Neuronal stem cell (in vitro differentiated cells): ENCODE results near the gene FKBP7.

Source experiments
- DNase-seq: peaks from one replicate; pipeline ENCODE4 v3.0.0-alpha.2; 2013; ENCODE audit warnings: low spot score
- H2AFZ ChIP-seq: one replicate; pipeline ENCODE4 v1.6.1; 2013; ENCODE audit warnings: mild to moderate bottlenecking, low read length, inconsistent platforms
- H2AK5ac ChIP-seq: 2 replicates; pipeline ENCODE4 v1.6.1; 2013; ENCODE audit warnings: low read depth, mild to moderate bottlenecking, inconsistent platforms, low read length, moderate library complexity, mixed read lengths
- H2BK120ac ChIP-seq: 2 replicates; pipeline ENCODE4 v1.6.1; 2013; ENCODE audit warnings: low read depth, mild to moderate bottlenecking, inconsistent platforms, low read length, moderate library complexity, mixed read lengths
- H2BK12ac ChIP-seq: one replicate; pipeline ENCODE4 v1.6.1; 2013; ENCODE audit warnings: low read length, inconsistent platforms
- H2BK15ac ChIP-seq: 2 replicates; pipeline ENCODE4 v1.6.1; 2013; ENCODE audit warnings: mild to moderate bottlenecking, low read length, inconsistent platforms, mixed read lengths
- H2BK5ac ChIP-seq: one replicate; pipeline ENCODE4 v1.6.1; 2013; ENCODE audit warnings: inconsistent platforms, mild to moderate bottlenecking, low read length, moderate library complexity
- H3K14ac ChIP-seq: one replicate; pipeline ENCODE4 v1.6.1; 2013; ENCODE audit warnings: low read length, inconsistent platforms
- H3K18ac ChIP-seq: 2 replicates; pipeline ENCODE4 v1.6.1; 2013; ENCODE audit warnings: low read length, inconsistent platforms
- H3K23ac ChIP-seq: 2 replicates; pipeline ENCODE4 v1.6.1; 2013; ENCODE audit warnings: low read depth, mild to moderate bottlenecking, mixed read lengths, low read length, inconsistent platforms; ENCODE audit not compliant: poor library complexity
- H3K27ac ChIP-seq: replicated peaks from 3 replicates; pipeline ENCODE4 v1.5.1; 2013; ENCODE audit warnings: low read length, inconsistent platforms
- H3K27me3 ChIP-seq, 3 experiments: 2 replicates each; pipeline ENCODE4 v1.6.1; 2013; ENCODE audit warnings: low read length in 3 of 3, mild to moderate bottlenecking in 2 of 3, inconsistent platforms in 1 of 3, low read depth in 1 of 3, mixed read lengths in 1 of 3, moderate library complexity in 1 of 3; ENCODE audit not compliant: control insufficient read depth in 3 of 3, insufficient read depth in 3 of 3
- H3K36me3 ChIP-seq, 2 donors: replicated peaks in 1 of 2; 2 replicates each; pipeline ENCODE4 v1.6.1; 2013; ENCODE audit warnings: low read length in 2 of 2; ENCODE audit not compliant: control insufficient read depth in 2 of 2, insufficient read depth in 2 of 2
- H3K4ac ChIP-seq: 2 replicates; pipeline ENCODE4 v1.6.1; 2013; ENCODE audit warnings: inconsistent platforms, mild to moderate bottlenecking, low read length, moderate library complexity
- H3K4me1 ChIP-seq, 2 donors: 1 replicate in 1 of 2; 2 replicates in 1 of 2; pipeline ENCODE4 v1.6.1; 2013; ENCODE audit warnings: low read length in 2 of 2, low read depth in 1 of 2; ENCODE audit not compliant: control insufficient read depth in 2 of 2, insufficient read depth in 1 of 2
- H3K4me2 ChIP-seq: one replicate; pipeline ENCODE4 v1.6.1; 2013; ENCODE audit warnings: mild to moderate bottlenecking, low read length, inconsistent platforms; ENCODE audit not compliant: insufficient read depth, poor library complexity, severe bottlenecking
- H3K4me3 ChIP-seq, 2 donors: 2 replicates each; pipeline ENCODE4 v1.5.1; 2013; ENCODE audit warnings: low read length in 2 of 2, mild to moderate bottlenecking in 2 of 2, inconsistent platforms in 1 of 2, moderate library complexity in 1 of 2
- H3K79me1 ChIP-seq: one replicate; pipeline ENCODE4 v1.6.1; 2013; ENCODE audit warnings: low read depth, mild to moderate bottlenecking, inconsistent platforms, low read length, moderate library complexity
- H3K9ac ChIP-seq: one replicate; pipeline ENCODE4 v1.6.1; 2013; ENCODE audit warnings: mild to moderate bottlenecking, low read depth, low read length, inconsistent platforms; ENCODE audit not compliant: poor library complexity
- H3K9me3 ChIP-seq, 2 donors: replicated peaks in 1 of 2; 2 replicates each; pipeline versions ENCODE3 to v1.6.1; 2013; ENCODE audit warnings: low read length in 2 of 2, mild to moderate bottlenecking in 2 of 2, inconsistent platforms in 1 of 2, low read depth in 1 of 2, mixed read lengths in 1 of 2, moderate library complexity in 1 of 2; ENCODE audit not compliant: control insufficient read depth in 2 of 2, insufficient read depth in 1 of 2
- H4K8ac ChIP-seq: one replicate; pipeline ENCODE4 v1.6.1; 2013; ENCODE audit warnings: low read depth, mild to moderate bottlenecking, inconsistent platforms, low read length, moderate library complexity
- H4K91ac ChIP-seq: one replicate; pipeline ENCODE4 v1.6.1; 2013; ENCODE audit warnings: low read length, low read depth, mild to moderate bottlenecking, inconsistent platforms; ENCODE audit not compliant: poor library complexity
- WGBS, 2 donors: extraction: QIAGEN DNeasy Blood & Tissue Kit; methylation state at CpG; one replicate each; pipeline ENCODE4 v1.1.7; 2013; ENCODE audit warnings: missing lambda C conversion rate in 2 of 2, mixed read lengths in 1 of 2; ENCODE audit not compliant: insufficient read length in 2 of 2, insufficient replicate concordance in 1 of 2; ENCODE audit errors: extremely low coverage in 2 of 2; 5-methylcytosine and 5-hydroxymethylcytosine counted together

The FKBP7 gene

DNA sequence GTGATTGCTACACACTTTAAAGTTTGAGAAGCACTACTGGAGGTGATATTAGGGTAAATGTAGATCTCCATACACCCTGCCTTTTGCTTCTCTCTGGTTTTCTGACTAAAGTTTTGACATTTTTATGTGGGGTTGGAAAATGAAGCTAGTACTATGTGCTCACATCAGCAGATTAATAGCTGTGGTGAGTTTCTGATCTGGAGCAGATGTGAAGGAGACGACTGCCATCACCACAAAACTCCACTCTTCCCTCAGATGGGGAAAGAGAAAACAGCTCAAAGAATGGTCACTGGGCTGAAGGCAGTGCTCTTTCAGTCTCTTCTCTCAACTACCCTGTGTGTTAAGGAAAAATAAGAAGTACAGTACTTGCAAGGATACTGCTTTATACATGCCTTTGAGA, 39.1 kb upstream of the FKBP7 start:
- H3K27ac ChIP-seq: no peak overlapping the region
- no peak overlapping the region for H2BK5ac ChIP-seq
- H3K4me3 ChIP-seq: no peak overlapping the region
- H3K23ac ChIP-seq: no peak overlapping the region
- no peak overlapping the region for H3K4me2 ChIP-seq
- no CpG with 5 or more reads among the region's 1 CpG for WGBS, 2 donors
- no peaks in the 10 kb centered on the region for H3K79me1 ChIP-seq
- no peak overlapping the region for H2AFZ ChIP-seq
- no peak overlapping the region for H3K14ac ChIP-seq
- no peak overlapping the region for H2BK12ac ChIP-seq
- H2BK120ac ChIP-seq: no peak overlapping the region
- no peak overlapping the region for H2BK15ac ChIP-seq
- no peak overlapping the region for H2AK5ac ChIP-seq
- peaks cover 0 to 2% of the 10 kb centered on the region in 2 donors for H3K4me1 ChIP-seq
- DNase-seq: no peak
- H4K91ac ChIP-seq: no peak overlapping the region
- H3K4ac ChIP-seq: no peak overlapping the region
- no peak overlapping the region for H3K9ac ChIP-seq
- H3K36me3 ChIP-seq: peaks cover 0 to 26% of the 10 kb centered on the region in 2 donors
- no peak overlapping the region for H3K18ac ChIP-seq
- H3K9me3 ChIP-seq: peaks cover 4 to 5% of the 10 kb centered on the region in 2 donors
- H4K8ac ChIP-seq: no peak overlapping the region
- H3K27me3 ChIP-seq: no peaks in the 10 kb centered on the region

DNA sequence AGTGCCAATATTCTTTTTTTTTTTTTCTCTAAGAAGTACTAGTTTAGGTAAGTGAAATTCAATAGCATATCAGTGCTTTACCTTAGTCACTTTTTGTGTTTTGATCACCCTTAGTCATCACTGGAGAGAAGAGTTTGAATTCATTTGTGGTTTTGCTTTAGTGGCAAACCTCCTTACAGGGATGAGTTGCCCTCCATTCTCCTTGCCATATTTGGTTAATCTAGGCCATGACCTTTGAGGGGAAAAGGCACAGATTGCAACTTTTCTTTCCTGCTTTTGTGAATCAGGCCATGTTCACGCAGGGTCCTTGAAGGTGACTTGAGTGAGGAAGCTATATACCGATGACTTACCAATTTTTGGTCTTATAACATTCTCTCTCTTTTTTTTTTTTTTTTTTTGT, 36.3 kb upstream of the FKBP7 start:
- no peak overlapping the region for H3K4me3 ChIP-seq
- no peak overlapping the region for H3K9ac ChIP-seq
- no peak overlapping the region for H3K18ac ChIP-seq
- no peaks in the 10 kb centered on the region for H3K79me1 ChIP-seq
- no CpG with 5 or more reads among the region's 2 CpGs for WGBS, 2 donors
- H2AFZ ChIP-seq: no peak overlapping the region
- no peak overlapping the region for H3K14ac ChIP-seq
- DNase-seq: no peak
- peaks cover 2 to 6% of the 10 kb centered on the region in 2 donors for H3K4me1 ChIP-seq
- no peak overlapping the region for H3K4me2 ChIP-seq
- peaks cover 4 to 5% of the 10 kb centered on the region in 2 donors for H3K9me3 ChIP-seq
- no peaks in the 10 kb centered on the region for H3K27me3 ChIP-seq
- no peak overlapping the region for H3K4ac ChIP-seq
- H4K91ac ChIP-seq: no peak overlapping the region
- no peak overlapping the region for H2BK15ac ChIP-seq
- H3K27ac ChIP-seq: no peak overlapping the region
- peaks cover 0 to 26% of the 10 kb centered on the region in 2 donors for H3K36me3 ChIP-seq
- H2AK5ac ChIP-seq: no peak overlapping the region
- no peak overlapping the region for H2BK5ac ChIP-seq
- no peak overlapping the region for H3K23ac ChIP-seq
- H2BK120ac ChIP-seq: no peak overlapping the region
- no peak overlapping the region for H4K8ac ChIP-seq
- no peak overlapping the region for H2BK12ac ChIP-seq

DNA sequence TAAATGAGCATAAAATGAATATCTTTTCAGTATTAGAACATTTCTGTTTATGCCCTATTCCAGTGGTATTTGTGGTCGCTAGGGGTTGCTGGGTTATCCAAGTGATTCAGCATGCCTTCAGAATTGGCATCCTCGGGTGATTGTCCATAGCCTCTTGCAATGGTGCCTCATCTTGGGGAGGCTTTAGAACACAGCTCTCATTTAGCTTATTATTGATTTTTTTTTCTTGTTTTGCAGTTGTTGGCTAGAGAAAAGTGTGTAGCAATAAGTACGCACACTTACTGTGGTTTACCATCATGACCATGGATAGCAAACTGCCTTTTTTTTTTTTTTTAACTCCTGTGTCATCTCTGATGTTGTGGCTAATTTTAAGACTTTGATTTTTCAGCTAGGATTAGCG, 35.5 kb upstream of the FKBP7 start:
- no peak overlapping the region for H2BK15ac ChIP-seq
- no peak overlapping the region for H2BK120ac ChIP-seq
- H3K4me2 ChIP-seq: no peak overlapping the region
- peaks cover 0 to 25% of the 10 kb centered on the region in 2 donors for H3K36me3 ChIP-seq
- H3K18ac ChIP-seq: no peak overlapping the region
- no peak overlapping the region for H3K27ac ChIP-seq
- no peak overlapping the region for H3K4me3 ChIP-seq
- H2AK5ac ChIP-seq: no peak overlapping the region
- no peak for DNase-seq
- no peak overlapping the region for H3K14ac ChIP-seq
- no peak overlapping the region for H2BK5ac ChIP-seq
- H3K23ac ChIP-seq: no peak overlapping the region
- H3K9me3 ChIP-seq: peaks cover 4 to 5% of the 10 kb centered on the region in 2 donors
- H3K9ac ChIP-seq: no peak overlapping the region
- H4K8ac ChIP-seq: no peak overlapping the region
- no peak overlapping the region for H2AFZ ChIP-seq
- no peak overlapping the region for H3K4ac ChIP-seq
- H3K27me3 ChIP-seq: no peaks in the 10 kb centered on the region
- H2BK12ac ChIP-seq: no peak overlapping the region
- no CpG with 5 or more reads among the region's 4 CpGs for WGBS, 2 donors
- H4K91ac ChIP-seq: no peak overlapping the region
- no peaks in the 10 kb centered on the region for H3K79me1 ChIP-seq
- H3K4me1 ChIP-seq: peaks cover 2 to 6% of the 10 kb centered on the region in 2 donors

DNA sequence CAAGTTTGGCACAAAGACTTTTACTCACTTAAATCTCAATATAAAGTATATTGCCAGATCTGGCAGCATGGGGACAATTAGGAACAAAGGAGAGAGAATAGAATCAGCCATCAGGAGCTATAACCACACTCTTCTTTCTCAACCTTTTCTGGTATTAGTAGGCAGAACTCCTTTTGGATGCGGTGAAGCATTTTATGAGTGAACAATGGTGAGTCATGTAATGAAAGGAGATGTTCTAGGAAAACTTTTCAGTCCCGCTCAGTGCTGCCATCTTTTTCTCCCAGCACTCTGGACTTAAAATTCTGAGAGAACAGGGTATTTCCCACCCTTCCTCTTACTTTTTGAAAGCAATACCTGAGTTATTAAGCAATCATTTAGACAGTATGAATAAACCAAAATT, 34.1 kb upstream of the FKBP7 start:
- H3K4me2 ChIP-seq: no peak overlapping the region
- no peak overlapping the region for H2BK15ac ChIP-seq
- WGBS, 2 donors: no CpG with 5 or more reads among the region's 2 CpGs
- no peak overlapping the region for H3K14ac ChIP-seq
- DNase-seq: peak; percentile 63
- no peak overlapping the region for H3K23ac ChIP-seq
- no peak overlapping the region for H2AFZ ChIP-seq
- peak overlapping the region; percentile 45 for H3K27ac ChIP-seq
- peaks cover 0 to 20% of the 10 kb centered on the region in 2 donors for H3K36me3 ChIP-seq
- no peak overlapping the region for H3K18ac ChIP-seq
- H3K9me3 ChIP-seq: peaks cover 4 to 5% of the 10 kb centered on the region in 2 donors
- no peak overlapping the region for H4K8ac ChIP-seq
- H2BK12ac ChIP-seq: no peak overlapping the region
- H2BK5ac ChIP-seq: no peak overlapping the region
- no peak overlapping the region for H4K91ac ChIP-seq
- H3K4ac ChIP-seq: no peak overlapping the region
- H3K4me3 ChIP-seq: no peak overlapping the region
- no peak overlapping the region for H2BK120ac ChIP-seq
- H3K9ac ChIP-seq: no peak overlapping the region
- no peak overlapping the region for H2AK5ac ChIP-seq
- no peaks in the 10 kb centered on the region for H3K27me3 ChIP-seq
- H3K79me1 ChIP-seq: no peaks in the 10 kb centered on the region
- peaks cover 2 to 6% of the 10 kb centered on the region in 2 donors for H3K4me1 ChIP-seq
